H1 (cell line): Measurements from ENCODE around the gene SLC25A17. TPM values are rescaled to one million over a fixed set of nuclear protein-coding genes. Genes with fewer than 3 reads are reported as not detected.

Experiments used
- BACH1 ChIP-seq: IDR thresholded peaks from 2 replicates; pipeline ENCODE4 v1.6.1; 2012; ENCODE audit warnings: low read length, improper control_type of control experiment
- polyA plus RNA-seq, 7 experiments: library from polyadenylated mRNA; depleted of rRNA in 3 of 7; stranded (reverse) in 5 of 7; unstranded in 2 of 7; fragments of >200 nt in 5 of 7; fragments of 200-250 nt in 2 of 7; gene quantifications; 1 replicate in 5 of 7; 2 replicates in 1 of 7; 4 replicates in 1 of 7; pipeline versions ENCODE4 v1.2.1 to v1.2.3, GENCODE V29; 2011 to 2013; ENCODE audit warnings: missing spikeins in 2 of 7, mixed read lengths in 2 of 7
- total RNA-seq: library from RNA; stranded (reverse); fragmentation: NEBNext Ultra II Directional; extraction: Animal tissue kit (Norgen Biotek cat#: 25700); gene quantifications from 2 replicates; pipeline ENCODE4 v1.2.1, GENCODE V29; 2021
- TF ChIP-seq, protein P1 (sequence below): IDR thresholded peaks from 2 replicates; pipeline ENCODE4 v1.6.1; 2012; ENCODE audit warnings: low read length, inconsistent platforms

Gene SLC25A17
- total and polyA plus RNA-seq, 2 of the 8 experiments (the other 6 are each of a cell fraction or from before 2014, with no cell fraction given), result 17.9 to 40.4 TPM

DNA sequence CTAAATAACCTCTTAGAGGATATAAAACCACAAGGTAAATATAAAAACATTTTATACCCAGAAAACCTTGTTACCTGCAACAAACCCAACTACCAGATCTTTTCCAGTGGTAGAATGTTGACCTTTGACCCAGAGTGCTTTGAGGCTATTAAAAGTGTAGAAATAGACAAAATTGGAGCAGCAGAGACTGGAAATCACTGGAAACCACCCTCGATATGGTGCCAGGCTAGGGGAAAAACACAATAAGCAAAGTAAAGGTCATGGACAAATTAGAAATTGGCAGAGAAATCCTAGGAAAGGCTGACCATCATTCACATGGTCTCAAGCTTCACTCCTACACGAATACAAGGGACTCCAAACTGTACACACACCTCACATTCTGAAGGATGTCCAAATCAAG lies 26.7 kb downstream of the SLC25A17 start (continued):
- TF ChIP-seq, protein P1, sequence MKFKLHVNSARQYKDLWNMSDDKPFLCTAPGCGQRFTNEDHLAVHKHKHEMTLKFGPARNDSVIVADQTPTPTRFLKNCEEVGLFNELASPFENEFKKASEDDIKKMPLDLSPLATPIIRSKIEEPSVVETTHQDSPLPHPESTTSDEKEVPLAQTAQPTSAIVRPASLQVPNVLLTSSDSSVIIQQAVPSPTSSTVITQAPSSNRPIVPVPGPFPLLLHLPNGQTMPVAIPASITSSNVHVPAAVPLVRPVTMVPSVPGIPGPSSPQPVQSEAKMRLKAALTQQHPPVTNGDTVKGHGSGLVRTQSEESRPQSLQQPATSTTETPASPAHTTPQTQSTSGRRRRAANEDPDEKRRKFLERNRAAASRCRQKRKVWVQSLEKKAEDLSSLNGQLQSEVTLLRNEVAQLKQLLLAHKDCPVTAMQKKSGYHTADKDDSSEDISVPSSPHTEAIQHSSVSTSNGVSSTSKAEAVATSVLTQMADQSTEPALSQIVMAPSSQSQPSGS, result no peak
- TF ChIP-seq BACH1, result no peak
